UCSD-AML1 (cell line): ENCODE results near the gene MYO10.

ENCODE experiments used
- DNase-seq: peaks from one replicate; lab custom pipeline; 2025; ENCODE audit not compliant: unreplicated experiment; lab: John Stamatoyannopoulos, UW

The MYO10 gene

GRCh38 chr5:16642867-16643266, 293.2 kb downstream of the MYO10 start:
- DNase-seq: no peak

- DNase-seq: no peak
Measured at GRCh38 chr5:16639206-16639605, 296.9 kb downstream of the MYO10 start.

GRCh38 chr5:16628376-16628775, 307.7 kb downstream of the MYO10 start:
- DNase-seq: no peak

- DNase-seq: no peak
Measured at GRCh38 chr5:16626696-16627264, 309.3 kb downstream of the MYO10 start.

- DNase-seq: no peak
Measured at GRCh38 chr5:16625096-16625495, 311.0 kb downstream of the MYO10 start.

GRCh38 chr5:16619136-16619535, 317.0 kb downstream of the MYO10 start:
- no peak for DNase-seq

- DNase-seq: no peak
Measured at GRCh38 chr5:16618138-16618897, 317.8 kb downstream of the MYO10 start.

GRCh38 chr5:16617274-16617968, 318.7 kb downstream of the MYO10 start:
- DNase-seq: no peak

- DNase-seq: peak; percentile 16
Measured at GRCh38 chr5:16616536-16617273, 319.4 kb downstream of the MYO10 start, which contains the start of gene RETREG1. TSS of gene RETREG1 (minus strand) at chr5:16616997. CDS start at chr5:16616971, 26 bp downstream.

GRCh38 chr5:16615741-16616535, 320.1 kb downstream of the MYO10 start:
- no peak for DNase-seq

- no peak for DNase-seq
Measured at GRCh38 chr5:16612007-16612406, 324.1 kb downstream of the MYO10 start.
